ENCODE results near the gene SMIM32. TPM values are rescaled to one million over a fixed set of nuclear protein-coding genes. Genes with fewer than 3 reads are reported as not detected.

SMIM32 gene
- total and polyA plus RNA-seq, 9 of the 15 experiments (the other 6 are each of a cell fraction or from before 2014, with no cell fraction given), result not detected

DNA sequence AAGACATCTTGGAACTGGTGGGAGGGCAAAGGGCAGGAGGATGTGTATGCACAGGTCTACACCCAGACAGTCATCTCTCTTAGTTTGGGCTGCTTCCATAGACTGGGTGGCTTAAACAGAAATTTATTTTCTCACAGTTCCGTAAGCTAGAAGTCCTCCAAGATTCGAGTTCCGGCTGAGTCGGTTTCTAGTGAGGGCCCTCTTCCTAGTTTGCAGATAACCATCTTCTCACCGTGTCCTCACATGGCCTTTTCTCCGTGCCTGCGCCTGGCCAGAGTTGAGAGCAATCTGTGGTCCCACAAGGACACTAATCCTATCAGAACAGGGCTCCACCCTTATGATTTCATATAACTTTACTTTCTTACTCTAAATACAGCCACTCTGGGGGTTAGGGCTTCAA is 4.1 kb downstream of the SMIM32 start (continued):
- TF ChIP-seq SLC30A9 (CRISPR knock-in tag; IDR thresholded peaks at IDR 0.05) (no peak), ELF1 (tag; IDR thresholded peaks at IDR 0.05) (peak; percentile 70), STAG1 (CRISPR knock-in tag; IDR thresholded peaks at IDR 0.05; ENCODE audit: borderline replicate concordance) (no peak), ATF7 (IDR thresholded peaks at IDR 0.05) (peak; percentile 30; the same call in 1 of the 2 replicates), NCOA4 (IDR thresholded peaks at IDR 0.05; ENCODE audit: partially characterized antibody) (no peak), TBP (optimal IDR thresholded peaks at IDR 0.05; ENCODE audit: low read depth, low read length) (no peak), SMAD3 (CRISPR knock-in tag; conservative IDR thresholded peaks at IDR 0.05) (no peak), RFX5 (IDR thresholded peaks at IDR 0.05; ENCODE audit: low read depth, low read length) (no peak), ZNF384 (IDR thresholded peaks at IDR 0.05; ENCODE audit: low read depth, low read length) (no peak), NCOA1 (IDR thresholded peaks at IDR 0.05; ENCODE audit: low read depth) (peak; percentile 65; the same call in 1 of the 2 replicates), HSF4 (CRISPR knock-in tag; IDR thresholded peaks at IDR 0.05; ENCODE audit: borderline replicate concordance) (no peak), CREB1 (IDR thresholded peaks at IDR 0.05) (no peak), CREB1 (CRISPR knock-in tag; IDR thresholded peaks at IDR 0.05) (no peak), MAFF (IDR thresholded peaks at IDR 0.05; ENCODE audit: low read length) (no peak)
- TF ChIP-seq, protein P1, sequence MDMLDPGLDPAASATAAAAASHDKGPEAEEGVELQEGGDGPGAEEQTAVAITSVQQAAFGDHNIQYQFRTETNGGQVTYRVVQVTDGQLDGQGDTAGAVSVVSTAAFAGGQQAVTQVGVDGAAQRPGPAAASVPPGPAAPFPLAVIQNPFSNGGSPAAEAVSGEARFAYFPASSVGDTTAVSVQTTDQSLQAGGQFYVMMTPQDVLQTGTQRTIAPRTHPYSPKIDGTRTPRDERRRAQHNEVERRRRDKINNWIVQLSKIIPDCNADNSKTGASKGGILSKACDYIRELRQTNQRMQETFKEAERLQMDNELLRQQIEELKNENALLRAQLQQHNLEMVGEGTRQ (CRISPR knock-in tag; IDR thresholded peaks at IDR 0.05), result 0 out of 2 replicates have a peak, but pooled peaks have one; percentile 5
- TF ChIP-seq, protein P2, sequence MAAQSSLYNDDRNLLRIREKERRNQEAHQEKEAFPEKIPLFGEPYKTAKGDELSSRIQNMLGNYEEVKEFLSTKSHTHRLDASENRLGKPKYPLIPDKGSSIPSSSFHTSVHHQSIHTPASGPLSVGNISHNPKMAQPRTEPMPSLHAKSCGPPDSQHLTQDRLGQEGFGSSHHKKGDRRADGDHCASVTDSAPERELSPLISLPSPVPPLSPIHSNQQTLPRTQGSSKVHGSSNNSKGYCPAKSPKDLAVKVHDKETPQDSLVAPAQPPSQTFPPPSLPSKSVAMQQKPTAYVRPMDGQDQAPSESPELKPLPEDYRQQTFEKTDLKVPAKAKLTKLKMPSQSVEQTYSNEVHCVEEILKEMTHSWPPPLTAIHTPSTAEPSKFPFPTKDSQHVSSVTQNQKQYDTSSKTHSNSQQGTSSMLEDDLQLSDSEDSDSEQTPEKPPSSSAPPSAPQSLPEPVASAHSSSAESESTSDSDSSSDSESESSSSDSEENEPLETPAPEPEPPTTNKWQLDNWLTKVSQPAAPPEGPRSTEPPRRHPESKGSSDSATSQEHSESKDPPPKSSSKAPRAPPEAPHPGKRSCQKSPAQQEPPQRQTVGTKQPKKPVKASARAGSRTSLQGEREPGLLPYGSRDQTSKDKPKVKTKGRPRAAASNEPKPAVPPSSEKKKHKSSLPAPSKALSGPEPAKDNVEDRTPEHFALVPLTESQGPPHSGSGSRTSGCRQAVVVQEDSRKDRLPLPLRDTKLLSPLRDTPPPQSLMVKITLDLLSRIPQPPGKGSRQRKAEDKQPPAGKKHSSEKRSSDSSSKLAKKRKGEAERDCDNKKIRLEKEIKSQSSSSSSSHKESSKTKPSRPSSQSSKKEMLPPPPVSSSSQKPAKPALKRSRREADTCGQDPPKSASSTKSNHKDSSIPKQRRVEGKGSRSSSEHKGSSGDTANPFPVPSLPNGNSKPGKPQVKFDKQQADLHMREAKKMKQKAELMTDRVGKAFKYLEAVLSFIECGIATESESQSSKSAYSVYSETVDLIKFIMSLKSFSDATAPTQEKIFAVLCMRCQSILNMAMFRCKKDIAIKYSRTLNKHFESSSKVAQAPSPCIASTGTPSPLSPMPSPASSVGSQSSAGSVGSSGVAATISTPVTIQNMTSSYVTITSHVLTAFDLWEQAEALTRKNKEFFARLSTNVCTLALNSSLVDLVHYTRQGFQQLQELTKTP (IDR thresholded peaks at IDR 0.05; ENCODE audit: low read depth in 1 of 2, partially characterized antibody in 2 of 2), result no peak
- TF ChIP-seq, protein P3, sequence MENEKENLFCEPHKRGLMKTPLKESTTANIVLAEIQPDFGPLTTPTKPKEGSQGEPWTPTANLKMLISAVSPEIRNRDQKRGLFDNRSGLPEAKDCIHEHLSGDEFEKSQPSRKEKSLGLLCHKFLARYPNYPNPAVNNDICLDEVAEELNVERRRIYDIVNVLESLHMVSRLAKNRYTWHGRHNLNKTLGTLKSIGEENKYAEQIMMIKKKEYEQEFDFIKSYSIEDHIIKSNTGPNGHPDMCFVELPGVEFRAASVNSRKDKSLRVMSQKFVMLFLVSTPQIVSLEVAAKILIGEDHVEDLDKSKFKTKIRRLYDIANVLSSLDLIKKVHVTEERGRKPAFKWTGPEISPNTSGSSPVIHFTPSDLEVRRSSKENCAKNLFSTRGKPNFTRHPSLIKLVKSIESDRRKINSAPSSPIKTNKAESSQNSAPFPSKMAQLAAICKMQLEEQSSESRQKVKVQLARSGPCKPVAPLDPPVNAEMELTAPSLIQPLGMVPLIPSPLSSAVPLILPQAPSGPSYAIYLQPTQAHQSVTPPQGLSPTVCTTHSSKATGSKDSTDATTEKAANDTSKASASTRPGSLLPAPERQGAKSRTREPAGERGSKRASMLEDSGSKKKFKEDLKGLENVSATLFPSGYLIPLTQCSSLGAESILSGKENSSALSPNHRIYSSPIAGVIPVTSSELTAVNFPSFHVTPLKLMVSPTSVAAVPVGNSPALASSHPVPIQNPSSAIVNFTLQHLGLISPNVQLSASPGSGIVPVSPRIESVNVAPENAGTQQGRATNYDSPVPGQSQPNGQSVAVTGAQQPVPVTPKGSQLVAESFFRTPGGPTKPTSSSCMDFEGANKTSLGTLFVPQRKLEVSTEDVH (IDR thresholded peaks at IDR 0.05; ENCODE audit: low read depth, partially characterized antibody), result peak; percentile 46
- TF ChIP-seq, protein P4, sequence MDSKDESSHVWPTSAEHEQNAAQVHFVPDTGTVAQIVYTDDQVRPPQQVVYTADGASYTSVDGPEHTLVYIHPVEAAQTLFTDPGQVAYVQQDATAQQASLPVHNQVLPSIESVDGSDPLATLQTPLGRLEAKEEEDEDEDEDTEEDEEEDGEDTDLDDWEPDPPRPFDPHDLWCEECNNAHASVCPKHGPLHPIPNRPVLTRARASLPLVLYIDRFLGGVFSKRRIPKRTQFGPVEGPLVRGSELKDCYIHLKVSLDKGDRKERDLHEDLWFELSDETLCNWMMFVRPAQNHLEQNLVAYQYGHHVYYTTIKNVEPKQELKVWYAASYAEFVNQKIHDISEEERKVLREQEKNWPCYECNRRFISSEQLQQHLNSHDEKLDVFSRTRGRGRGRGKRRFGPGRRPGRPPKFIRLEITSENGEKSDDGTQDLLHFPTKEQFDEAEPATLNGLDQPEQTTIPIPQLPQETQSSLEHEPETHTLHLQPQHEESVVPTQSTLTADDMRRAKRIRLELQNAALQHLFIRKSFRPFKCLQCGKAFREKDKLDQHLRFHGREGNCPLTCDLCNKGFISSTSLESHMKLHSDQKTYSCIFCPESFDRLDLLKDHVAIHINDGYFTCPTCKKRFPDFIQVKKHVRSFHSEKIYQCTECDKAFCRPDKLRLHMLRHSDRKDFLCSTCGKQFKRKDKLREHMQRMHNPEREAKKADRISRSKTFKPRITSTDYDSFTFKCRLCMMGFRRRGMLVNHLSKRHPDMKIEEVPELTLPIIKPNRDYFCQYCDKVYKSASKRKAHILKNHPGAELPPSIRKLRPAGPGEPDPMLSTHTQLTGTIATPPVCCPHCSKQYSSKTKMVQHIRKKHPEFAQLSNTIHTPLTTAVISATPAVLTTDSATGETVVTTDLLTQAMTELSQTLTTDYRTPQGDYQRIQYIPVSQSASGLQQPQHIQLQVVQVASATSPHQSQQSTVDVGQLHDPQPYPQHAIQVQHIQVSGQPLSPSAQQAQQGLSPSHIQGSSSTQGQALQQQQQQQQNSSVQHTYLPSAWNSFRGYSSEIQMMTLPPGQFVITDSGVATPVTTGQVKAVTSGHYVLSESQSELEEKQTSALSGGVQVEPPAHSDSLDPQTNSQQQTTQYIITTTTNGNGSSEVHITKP (IDR thresholded peaks at IDR 0.05; ENCODE audit: partially characterized antibody), result no peak

Measured in K562 (cell line).